Natural killer cell (primary cell): ENCODE results near the gene KAT6B. TPM values are rescaled to one million over a fixed set of nuclear protein-coding genes. Genes with fewer than 3 reads are reported as not detected.

Source experiments
- ATAC-seq, 3 donors: fragments of 150-1000 bp in 2 of 3; fragments of 200-7000 bp in 1 of 3; cut with Tn5 transposase; 1 replicate in 1 of 3; 2 replicates in 2 of 3; pipeline ENCODE4 v1.10.0; 2021; ENCODE audit warnings: mild to moderate bottlenecking in 2 of 3, moderate library complexity in 2 of 3
- DNase-seq, 2 donors: peaks; one replicate each; pipeline versions ENCODE4 v3.0.0 to v3.0.0-alpha.2; 2013 to 2021; ENCODE audit warnings: mixed read lengths in 1 of 2
- H3K27ac ChIP-seq: one replicate; pipeline ENCODE4 v1.5.1; 2013; ENCODE audit warnings: mild to moderate bottlenecking, low read length
- H3K27me3 ChIP-seq: one replicate; pipeline ENCODE4 v1.6.1; 2013; ENCODE audit warnings: low read length; ENCODE audit not compliant: control insufficient read depth, insufficient read depth
- H3K36me3 ChIP-seq: one replicate; pipeline ENCODE4 v1.6.1; 2013; ENCODE audit warnings: low read length; ENCODE audit not compliant: control insufficient read depth, insufficient read depth
- H3K4me1 ChIP-seq: one replicate; pipeline ENCODE4 v1.6.1; 2013; ENCODE audit warnings: low read length; ENCODE audit not compliant: control insufficient read depth, insufficient read depth
- H3K4me3 ChIP-seq: one replicate; pipeline ENCODE4 v1.5.1; 2013; ENCODE audit warnings: low read length
- H3K9me3 ChIP-seq: one replicate; pipeline ENCODE4 v1.6.1; 2013; ENCODE audit warnings: low read length; ENCODE audit not compliant: control insufficient read depth, insufficient read depth
- H3K27ac Mint-ChIP-seq, 2 donors: one replicate each; pipeline ENCODE4 v1.8.0; 2022; ENCODE audit warnings: mild to moderate bottlenecking in 2 of 2, mixed read lengths in 2 of 2, moderate library complexity in 1 of 2
- H3K27me3 Mint-ChIP-seq, 2 donors: one replicate each; pipeline ENCODE4 v1.8.0; 2022; ENCODE audit warnings: low read depth in 2 of 2, mixed read lengths in 2 of 2
- H3K36me3 Mint-ChIP-seq: one replicate; pipeline ENCODE4 v1.8.0; 2022; ENCODE audit warnings: mixed read lengths
- H3K4me1 Mint-ChIP-seq, 2 donors: one replicate each; pipeline ENCODE4 v1.8.0; 2022; ENCODE audit warnings: mixed read lengths in 2 of 2
- H3K4me3 Mint-ChIP-seq: one replicate; pipeline ENCODE4 v1.8.0; 2022; ENCODE audit warnings: mild to moderate bottlenecking, moderate library complexity, mixed read lengths
- H3K9me3 Mint-ChIP-seq, 2 donors: one replicate each; pipeline ENCODE4 v1.8.0; 2022; ENCODE audit warnings: mixed read lengths in 2 of 2
- CTCF ChIP-seq: fragments of 200-600 bp; IDR thresholded peaks from one replicate; pipeline ENCODE4 v1.8.0; 2022; ENCODE audit warnings: antibody characterized with exemption
- WGBS: methylation state at CpG from one replicate; pipeline ENCODE4 v1.1.7; 2013; ENCODE audit warnings: missing lambda C conversion rate; ENCODE audit not compliant: insufficient coverage; 5-methylcytosine and 5-hydroxymethylcytosine counted together
- intact Hi-C: fragments of 100-400 bp; cut with micrococcal nuclease; formaldehyde crosslinking; loops from one replicate; pipeline ENCODE4 v1.14.2; 2022
- total RNA-seq, 4 donors: library from RNA; stranded (reverse); fragments of 120-200 nt in 1 of 4; gene quantifications; one replicate each; pipeline versions ENCODE4 v1.2.3 to v1.2.4, GENCODE V29; 2013 to 2022

KAT6B gene
- total RNA-seq, 3 donors from 2014 or later (not counting 1 experiment from before 2014, with no cell fraction given), result 117 to 133 (median 121) TPM

DNA sequence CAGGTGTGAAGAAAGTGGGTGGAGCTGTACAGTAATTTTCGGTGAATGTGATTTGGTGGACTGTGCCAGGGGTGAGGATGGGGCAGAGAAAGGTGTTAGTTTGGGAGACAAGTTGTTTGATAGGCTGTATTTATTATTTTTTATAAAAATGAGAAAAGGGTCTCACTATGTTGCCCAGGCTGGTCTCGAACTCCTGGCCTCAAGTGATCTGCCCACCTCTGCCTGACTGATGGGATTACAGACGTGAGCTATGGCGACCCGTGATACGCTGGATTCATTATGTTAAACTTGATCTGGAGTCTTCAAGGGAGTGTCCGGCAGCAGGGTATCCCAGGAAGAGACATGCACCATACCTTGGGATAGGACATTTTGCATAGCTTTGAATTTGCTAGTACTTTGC lies 1.3 kb downstream of the KAT6B start:
- Histone ChIP-seq H3K27me3 (no peaks in the 10 kb centered on the region), H3K27ac (peak overlapping the region; percentile 76), H3K36me3 (no peaks in the 10 kb centered on the region), H3K9me3 (no peaks in the 10 kb centered on the region), H3K4me3 (no peak overlapping the region), H3K4me1 (peaks cover 26% of the 10 kb centered on the region)
- DNase-seq (peak in 1 of 2 donors; percentile 22), ATAC-seq (no peak)
- 84% methylated on average over 7 of the region's 7 CpGs for WGBS
- Mint-ChIP-seq H3K27me3 (no peaks in the 10 kb centered on the region), H3K4me3 (peak overlapping the region; percentile 97), H3K27ac (peak overlapping the region; percentile 94 to 98), H3K4me1 (peaks cover 55% of the 10 kb centered on the region in 2 donors), H3K36me3 (no peaks in the 10 kb centered on the region), H3K9me3 (no peaks in the 10 kb centered on the region)
- intact Hi-C loops, result loop anchor here (2.0 to 5.0 kb wide), 4 partner anchors 73 to 383 kb away; partner anchors contain the start of gene VDAC2
- TF ChIP-seq CTCF, result no peak

DNA sequence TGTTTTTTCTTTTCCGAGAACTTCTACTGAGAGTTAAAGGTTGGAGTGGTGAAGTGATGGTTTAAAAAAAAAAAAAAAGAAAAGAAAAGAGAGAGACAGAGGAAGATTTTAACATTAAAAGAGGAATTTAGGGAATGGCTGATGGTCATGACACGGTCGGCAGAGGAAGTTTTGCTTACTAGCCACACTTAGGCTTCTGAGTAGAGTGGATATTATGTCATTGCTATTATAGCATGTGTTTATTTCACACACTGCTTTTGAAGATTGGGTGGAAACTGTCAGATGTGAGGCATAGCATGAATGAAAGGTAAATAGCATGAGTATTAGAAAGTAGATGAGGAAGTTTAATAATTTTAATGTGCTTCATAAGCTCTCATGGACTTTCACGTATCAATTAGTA lies 2.5 kb downstream of the KAT6B start:
- ATAC-seq (no peak), DNase-seq (no peak)
- no peaks in the 10 kb centered on the region for H3K9me3 ChIP-seq
- no peaks in the 10 kb centered on the region for H3K9me3 Mint-ChIP-seq
- 71% methylated on average over 4 of the region's 4 CpGs for WGBS
- H3K36me3 ChIP-seq, result no peaks in the 10 kb centered on the region
- H3K36me3 Mint-ChIP-seq, result no peaks in the 10 kb centered on the region
- peaks cover 24% of the 10 kb centered on the region for H3K4me1 ChIP-seq
- H3K27ac ChIP-seq, result peak overlapping the region; percentile 30
- no peaks in the 10 kb centered on the region for H3K27me3 ChIP-seq
- H3K4me1 Mint-ChIP-seq, result peaks cover 54 to 59% of the 10 kb centered on the region in 2 donors
- TF ChIP-seq CTCF, result no peak
- H3K4me3 Mint-ChIP-seq, result peak overlapping the region; percentile 17
- no peak overlapping the region for H3K4me3 ChIP-seq
- H3K27me3 Mint-ChIP-seq, result no peaks in the 10 kb centered on the region
- intact Hi-C loops, result loop anchor here (5.0 kb wide), 2 partner anchors 92 to 148 kb away; no protein-coding TSS in a partner anchor
- peak overlapping the region; percentile 61 to 73 for H3K27ac Mint-ChIP-seq

DNA sequence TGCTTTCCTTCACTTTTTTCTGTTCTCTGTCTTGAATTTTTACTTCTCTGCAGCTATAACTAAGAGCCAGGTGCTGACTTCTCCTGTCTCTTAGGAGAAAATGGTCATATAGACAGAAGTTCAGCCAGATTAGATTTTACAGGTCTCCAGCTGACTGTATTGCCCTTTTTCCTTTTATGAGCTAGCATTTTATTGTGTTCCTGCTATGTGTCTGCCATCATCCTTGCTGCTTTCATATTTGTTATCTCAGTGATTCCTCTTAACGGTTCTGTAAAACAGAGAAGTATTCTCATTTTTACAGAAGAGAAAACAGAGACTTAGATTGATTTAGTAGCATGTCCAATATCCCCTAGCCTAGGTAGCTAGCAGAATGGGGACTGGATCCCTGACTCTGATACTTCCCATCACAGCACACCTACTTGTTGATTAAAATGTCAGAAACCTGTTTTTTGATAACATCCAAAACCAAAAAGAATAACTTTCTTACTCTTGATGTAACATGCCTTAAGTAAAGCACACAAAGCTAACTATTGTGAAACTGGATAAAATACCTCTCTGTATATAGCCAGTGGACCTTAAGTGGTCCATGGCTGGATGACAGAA lies 5.2 kb downstream of the KAT6B start:
- Histone ChIP-seq H3K27me3 (no peaks in the 10 kb centered on the region), H3K9me3 (no peaks in the 10 kb centered on the region), H3K4me3 (no peak overlapping the region), H3K4me1 (peaks cover 21% of the 10 kb centered on the region), H3K36me3 (no peaks in the 10 kb centered on the region), H3K27ac (no peak overlapping the region)
- Mint-ChIP-seq H3K4me1 (peaks cover 56 to 57% of the 10 kb centered on the region in 2 donors), H3K27me3 (no peaks in the 10 kb centered on the region), H3K27ac (peak overlapping the region; percentile 5 to 26), H3K9me3 (no peaks in the 10 kb centered on the region), H3K4me3 (no peak overlapping the region), H3K36me3 (no peaks in the 10 kb centered on the region)
- TF ChIP-seq CTCF, result no peak
- DNase-seq (no peak), ATAC-seq (no peak)
- WGBS, result 14% methylated on average over 1 of the region's 1 CpG
- intact Hi-C loops, result no loop called here

GRCh38 chr10:74835963-74836362 lies 9.6 kb downstream of the KAT6B start:
- Histone ChIP-seq H3K4me1 (peaks cover 8% of the 10 kb centered on the region), H3K27me3 (no peaks in the 10 kb centered on the region), H3K4me3 (no peak overlapping the region), H3K36me3 (peaks cover 4% of the 10 kb centered on the region), H3K9me3 (no peaks in the 10 kb centered on the region), H3K27ac (no peak overlapping the region)
- Mint-ChIP-seq H3K36me3 (no peaks in the 10 kb centered on the region), H3K27ac (no peak overlapping the region), H3K27me3 (no peaks in the 10 kb centered on the region), H3K4me3 (no peak overlapping the region), H3K4me1 (peaks cover 45 to 54% of the 10 kb centered on the region in 2 donors), H3K9me3 (no peaks in the 10 kb centered on the region)
- 95% methylated on average over 3 of the region's 3 CpGs for WGBS
- ATAC-seq (no peak), DNase-seq (no peak)
- intact Hi-C loops, result no loop called here
- TF ChIP-seq CTCF, result no peak
